Immature natural killer cell (primary cell): Measurements from ENCODE around the gene SPATA33. TPM values are rescaled to one million over a fixed set of nuclear protein-coding genes. Genes with fewer than 3 reads are reported as not detected.

Source experiments
- DNase-seq, 3 donors: peaks; one replicate each; pipeline ENCODE4 v3.0.0; 2022; ENCODE audit warnings: mixed read lengths in 1 of 3
- H3K27ac Mint-ChIP-seq, 6 donors: one replicate each; pipeline ENCODE4 v1.8.0; 2020; ENCODE audit warnings: mixed read lengths in 6 of 6, mild to moderate bottlenecking in 5 of 6, inconsistent platforms in 4 of 6, moderate library complexity in 3 of 6
- H3K27me3 Mint-ChIP-seq, 3 donors: one replicate each; pipeline ENCODE4 v1.8.0; 2020 to 2021; ENCODE audit warnings: low read depth in 3 of 3, mild to moderate bottlenecking in 3 of 3, mixed read lengths in 3 of 3, moderate library complexity in 3 of 3, inconsistent platforms in 1 of 3
- H3K36me3 Mint-ChIP-seq, 3 donors: one replicate each; pipeline ENCODE4 v1.8.0; 2020; ENCODE audit warnings: mixed read lengths in 3 of 3, inconsistent platforms in 2 of 3, mild to moderate bottlenecking in 2 of 3
- H3K4me1 Mint-ChIP-seq, 2 donors: one replicate each; pipeline ENCODE4 v1.8.0; 2020; ENCODE audit warnings: inconsistent platforms in 2 of 2, mild to moderate bottlenecking in 2 of 2, mixed read lengths in 2 of 2, moderate library complexity in 1 of 2
- H3K4me3 Mint-ChIP-seq, 5 donors: one replicate each; pipeline ENCODE4 v1.8.0; 2020; ENCODE audit warnings: mild to moderate bottlenecking in 5 of 5, mixed read lengths in 5 of 5, inconsistent platforms in 3 of 5, moderate library complexity in 3 of 5
- H3K9me3 Mint-ChIP-seq, 6 donors: one replicate each; pipeline ENCODE4 v1.8.0; 2020; ENCODE audit warnings: mild to moderate bottlenecking in 6 of 6, mixed read lengths in 6 of 6, inconsistent platforms in 4 of 6, moderate library complexity in 3 of 6
- polyA plus RNA-seq, 3 donors: library from polyadenylated mRNA; unstranded; fragments of 300-500 nt; fragmentation: Illumina TruSeq; gene quantifications; one replicate each; pipeline ENCODE4 v1.2.3, GENCODE V29; 2021

Gene SPATA33
- 1 to 10 TPM; 1.8 to 6.8 (median 4.7) TPM for polyA plus RNA-seq

- peak; percentile 94 to 96 (median 96) for DNase-seq
- peak within 1 kb of the TSS; percentile 83 to 89 (median 86) for H3K4me3 Mint-ChIP-seq
- H3K9me3 Mint-ChIP-seq: no peaks in the 10 kb centered on the region
- H3K27me3 Mint-ChIP-seq: peaks cover 2 to 14% (median 13%) of the 10 kb centered on the region in 3 donors
- H3K36me3 Mint-ChIP-seq: peaks cover 3 to 10% (median 9%) of the 10 kb centered on the region in 3 donors
- peak within 1 kb of the TSS; percentile 78 to 91 (median 86) for H3K27ac Mint-ChIP-seq
- H3K4me1 Mint-ChIP-seq: peaks cover 32 to 40% of the 10 kb centered on the region in 2 donors
These were observed at the start of gene SPATA33, which contains the start of gene CHMP1A for GRCh38 chr16:89657442-89658220. Gene SPATA33 (plus strand): TSS chr16:89657836. CDS start chr16:89657912, 76 bp downstream. Gene CHMP1A (minus strand): TSS chr16:89657708. CDS start chr16:89657588, 120 bp downstream.

- H3K27me3 Mint-ChIP-seq: peaks cover under 1 to 4% (median 2%) of the 10 kb centered on the region in 3 donors
- H3K4me3 Mint-ChIP-seq: no peak overlapping the region
- no peaks in the 10 kb centered on the region for H3K36me3 Mint-ChIP-seq
- no peak overlapping the region for H3K27ac Mint-ChIP-seq
- DNase-seq: no peak
- no peaks in the 10 kb centered on the region for H3K9me3 Mint-ChIP-seq
- peaks cover under 1 to 1% of the 10 kb centered on the region in 2 donors for H3K4me1 Mint-ChIP-seq
These were observed 49.5 kb upstream of the SPATA33 start for GRCh38 chr16:89607937-89608740.

GRCh38 chr16:89610108-89610453 lies 47.6 kb upstream of the SPATA33 start:
- H3K4me3 Mint-ChIP-seq: no peak overlapping the region
- DNase-seq: no peak
- no peaks in the 10 kb centered on the region for H3K36me3 Mint-ChIP-seq
- H3K4me1 Mint-ChIP-seq: peaks cover 0 to 3% of the 10 kb centered on the region in 2 donors
- no peak overlapping the region for H3K27ac Mint-ChIP-seq
- no peaks in the 10 kb centered on the region for H3K9me3 Mint-ChIP-seq
- peaks cover 0 to 4% (median 2%) of the 10 kb centered on the region in 3 donors for H3K27me3 Mint-ChIP-seq

- H3K27ac Mint-ChIP-seq: no peak overlapping the region
- H3K9me3 Mint-ChIP-seq: peaks cover 0 to 5% (median 0%) of the 10 kb centered on the region in 6 donors
- DNase-seq: no peak
- H3K4me3 Mint-ChIP-seq: no peak overlapping the region
- H3K27me3 Mint-ChIP-seq: peaks cover 4 to 7% (median 5%) of the 10 kb centered on the region in 3 donors
- no peaks in the 10 kb centered on the region for H3K36me3 Mint-ChIP-seq
- peaks cover 11% of the 10 kb centered on the region in 2 donors for H3K4me1 Mint-ChIP-seq
These were observed 45.0 kb upstream of the SPATA33 start for GRCh38 chr16:89612415-89613166.

GRCh38 chr16:89613231-89613953 lies 44.2 kb upstream of the SPATA33 start, which contains the start of gene DPEP1:
Gene DPEP1 (plus strand): TSS chr16:89613642. CDS start chr16:89630411, 16,769 bp downstream.
- Mint-ChIP-seq H3K27ac (no peak within 1 kb of the TSS), H3K4me3 (no peak within 1 kb of the TSS), H3K36me3 (no peaks in the 10 kb centered on the region), H3K4me1 (peaks cover 11% of the 10 kb centered on the region in 2 donors), H3K9me3 (peaks cover 0 to 5% (median 0%) of the 10 kb centered on the region in 6 donors), H3K27me3 (peaks cover 4 to 7% (median 5%) of the 10 kb centered on the region in 3 donors)
- DNase-seq: no peak

- no peak overlapping the region for H3K4me3 Mint-ChIP-seq
- no peaks in the 10 kb centered on the region for H3K36me3 Mint-ChIP-seq
- H3K27me3 Mint-ChIP-seq: peaks cover 4 to 5% (median 5%) of the 10 kb centered on the region in 3 donors
- H3K27ac Mint-ChIP-seq: no peak overlapping the region
- peaks cover 0 to 5% (median 0%) of the 10 kb centered on the region in 6 donors for H3K9me3 Mint-ChIP-seq
- H3K4me1 Mint-ChIP-seq: peaks cover 11% of the 10 kb centered on the region in 2 donors
- no peak for DNase-seq
These were observed 43.6 kb upstream of the SPATA33 start for GRCh38 chr16:89613954-89614459.

- Mint-ChIP-seq H3K4me3 (no peak overlapping the region), H3K27me3 (peaks cover 4 to 5% (median 5%) of the 10 kb centered on the region in 3 donors), H3K9me3 (peaks cover 0 to 5% (median 0%) of the 10 kb centered on the region in 6 donors), H3K4me1 (peaks cover 11% of the 10 kb centered on the region in 2 donors), H3K36me3 (no peaks in the 10 kb centered on the region), H3K27ac (no peak overlapping the region)
- DNase-seq: no peak
These were observed 42.5 kb upstream of the SPATA33 start for GRCh38 chr16:89615176-89615575.

GRCh38 chr16:89615596-89616090 lies 42.0 kb upstream of the SPATA33 start:
- Mint-ChIP-seq H3K9me3 (peaks cover 0 to 5% (median 0%) of the 10 kb centered on the region in 6 donors), H3K27ac (no peak overlapping the region), H3K27me3 (peaks cover 4 to 5% (median 5%) of the 10 kb centered on the region in 3 donors), H3K4me3 (no peak overlapping the region), H3K4me1 (peaks cover 11% of the 10 kb centered on the region in 2 donors), H3K36me3 (no peaks in the 10 kb centered on the region)
- DNase-seq: peak in 2 of 3 donors; percentile 22 to 23

GRCh38 chr16:89616623-89617022 lies 41.0 kb upstream of the SPATA33 start:
- no peaks in the 10 kb centered on the region for H3K36me3 Mint-ChIP-seq
- peak overlapping the region in 3 of 5 donors; percentile 5 to 52 (median 42) for H3K4me3 Mint-ChIP-seq
- peaks cover 11% of the 10 kb centered on the region in 2 donors for H3K4me1 Mint-ChIP-seq
- peak overlapping the region; percentile 79 to 96 (median 92) for H3K27ac Mint-ChIP-seq
- H3K9me3 Mint-ChIP-seq: peaks cover 0 to 5% (median 0%) of the 10 kb centered on the region in 6 donors
- H3K27me3 Mint-ChIP-seq: peaks cover 5 to 6% (median 5%) of the 10 kb centered on the region in 3 donors
- DNase-seq: peak in 2 of 3 donors; percentile 23 to 27

- DNase-seq: no peak
- no peaks in the 10 kb centered on the region for H3K36me3 Mint-ChIP-seq
- H3K27me3 Mint-ChIP-seq: peaks cover 5 to 7% (median 6%) of the 10 kb centered on the region in 3 donors
- H3K9me3 Mint-ChIP-seq: peaks cover 0 to 5% (median 0%) of the 10 kb centered on the region in 6 donors
- H3K4me1 Mint-ChIP-seq: peaks cover 11% of the 10 kb centered on the region in 2 donors
- H3K27ac Mint-ChIP-seq: peak overlapping the region; percentile 79 to 96 (median 90)
- H3K4me3 Mint-ChIP-seq: no peak overlapping the region
These were observed 40.6 kb upstream of the SPATA33 start for GRCh38 chr16:89617036-89617435.

- Mint-ChIP-seq H3K27ac (no peak overlapping the region), H3K27me3 (peaks cover 3 to 7% (median 5%) of the 10 kb centered on the region in 3 donors), H3K36me3 (no peaks in the 10 kb centered on the region), H3K4me1 (peaks cover 11% of the 10 kb centered on the region in 2 donors), H3K4me3 (no peak overlapping the region), H3K9me3 (peaks cover 0 to 5% (median 0%) of the 10 kb centered on the region in 6 donors)
- DNase-seq: no peak
These were observed 39.3 kb upstream of the SPATA33 start for GRCh38 chr16:89618109-89618998.
